ENCODE data around the gene WNT5B.

GRCh38 chr12:1668833-1669543, 40.0 kb downstream of the WNT5B start:
- TF ChIP-seq POLR2A (IDR thresholded peaks at IDR 0.05; ENCODE audit: low read length) (no peak), GATA1 (IDR thresholded peaks at IDR 0.05; ENCODE audit: low read depth, low read length) (no peak)

Measured in erythroblast (primary cell).